Measurements from ENCODE around the gene PDE4D.

DNA sequence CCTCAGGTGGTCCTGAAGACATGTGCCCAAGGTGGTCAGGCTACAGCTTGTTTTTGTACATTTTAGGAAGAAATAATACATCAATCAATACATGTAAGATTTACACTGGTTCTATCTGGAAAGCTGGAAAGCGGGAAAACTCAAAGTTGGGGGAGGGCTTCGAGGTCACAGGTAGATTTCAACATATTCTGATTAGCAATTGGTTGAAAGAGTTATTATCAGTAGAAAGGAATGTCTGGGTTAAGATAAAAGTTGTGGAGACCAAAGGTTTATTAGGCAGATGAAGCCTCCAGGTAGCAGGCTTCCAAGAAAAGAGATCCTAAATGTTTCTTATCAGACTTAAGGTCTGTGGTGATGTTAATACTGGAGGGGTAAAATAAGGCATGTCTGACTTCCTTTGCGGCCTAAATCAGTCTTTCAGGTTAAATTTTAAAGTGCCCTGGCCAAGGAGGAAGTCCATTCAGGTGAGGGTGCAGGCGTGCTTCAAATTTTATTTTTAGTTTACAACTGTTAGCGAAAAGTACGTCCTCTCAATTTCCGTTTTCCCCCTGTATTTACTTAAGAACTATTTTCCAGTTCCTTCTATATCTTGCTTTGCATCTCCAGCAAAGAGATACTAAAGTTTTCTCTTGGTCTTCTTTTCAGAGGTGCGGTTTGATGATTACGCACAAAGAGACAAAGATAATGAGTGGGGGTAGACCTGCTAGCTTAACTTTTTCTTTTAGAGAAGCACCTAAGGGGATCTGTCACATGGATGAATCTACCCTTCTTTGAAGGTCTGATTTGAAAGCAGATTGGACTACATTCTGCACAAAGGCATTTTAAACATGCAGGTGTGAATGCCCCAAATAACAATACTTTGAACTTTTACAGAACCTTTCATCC, 732.1 kb downstream of the PDE4D start:
- TF ChIP-seq, protein P1, sequence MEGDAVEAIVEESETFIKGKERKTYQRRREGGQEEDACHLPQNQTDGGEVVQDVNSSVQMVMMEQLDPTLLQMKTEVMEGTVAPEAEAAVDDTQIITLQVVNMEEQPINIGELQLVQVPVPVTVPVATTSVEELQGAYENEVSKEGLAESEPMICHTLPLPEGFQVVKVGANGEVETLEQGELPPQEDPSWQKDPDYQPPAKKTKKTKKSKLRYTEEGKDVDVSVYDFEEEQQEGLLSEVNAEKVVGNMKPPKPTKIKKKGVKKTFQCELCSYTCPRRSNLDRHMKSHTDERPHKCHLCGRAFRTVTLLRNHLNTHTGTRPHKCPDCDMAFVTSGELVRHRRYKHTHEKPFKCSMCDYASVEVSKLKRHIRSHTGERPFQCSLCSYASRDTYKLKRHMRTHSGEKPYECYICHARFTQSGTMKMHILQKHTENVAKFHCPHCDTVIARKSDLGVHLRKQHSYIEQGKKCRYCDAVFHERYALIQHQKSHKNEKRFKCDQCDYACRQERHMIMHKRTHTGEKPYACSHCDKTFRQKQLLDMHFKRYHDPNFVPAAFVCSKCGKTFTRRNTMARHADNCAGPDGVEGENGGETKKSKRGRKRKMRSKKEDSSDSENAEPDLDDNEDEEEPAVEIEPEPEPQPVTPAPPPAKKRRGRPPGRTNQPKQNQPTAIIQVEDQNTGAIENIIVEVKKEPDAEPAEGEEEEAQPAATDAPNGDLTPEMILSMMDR (conservative IDR thresholded peaks at IDR 0.05; ENCODE audit: low read length), result no peak
- no peak for TF ChIP-seq EZH2phosphoT487 (IDR thresholded peaks at IDR 0.05; ENCODE audit: borderline replicate concordance, low read depth, low read length)
